A549 (cell line): ENCODE results near the gene POLR1D. TPM values are rescaled to one million over a fixed set of nuclear protein-coding genes. Genes with fewer than 3 reads are reported as not detected.

Experiments used
- ATAC-seq, 2 experiments: fragments of 200-7000 bp in 1 of 2; fragments of >200 bp in 1 of 2; cut with Nextera tagmentation in 1 of 2; cut with Tn5 transposase in 1 of 2; 3 replicates each; pipeline versions ENCODE4 v1.8.0 to v1.9.1; 2018 to 2020; ENCODE audit warnings: mild to moderate bottlenecking in 1 of 2, moderate library complexity in 1 of 2
- CTCF ChIA-PET: fragments of 300-600 bp; sonication (Branson Sonifier 250); formaldehyde crosslinking; extraction: SDS; loops from one replicate; lab custom pipeline; 2021; ENCODE audit warnings: antibody characterized with exemption, inconsistent platforms; lab: Yijun Ruan, JAX
- POLR2A ChIA-PET: fragments of 350-600 bp; formaldehyde crosslinking; extraction: SDS; loops from one replicate; lab custom pipeline; 2021; ENCODE audit warnings: antibody characterized with exemption, inconsistent platforms; lab: Yijun Ruan, JAX
- DNase-seq, 2 experiments: peaks; one replicate each; pipeline versions ENCODE4 v3.0.0 to v3.0.0-alpha.2; 2011 to 2016; ENCODE audit warnings: low read depth in 1 of 2, low spot score in 1 of 2
- FAIRE-seq: peaks from 2 replicates; lab custom pipeline; 2011; peaks lifted over from hg19 to GRCh38; lab: Jason Lieb, UNC
- H3K27ac ChIP-seq, 2 experiments: fragments of >200 bp; sonication (Bioruptor Twin); formaldehyde crosslinking; 3 replicates each; pipeline ENCODE4 v1.5.1; 2016 to 2017
- H3K4me1 ChIP-seq: fragments of >200 bp; sonication (Bioruptor Twin); formaldehyde crosslinking; 3 replicates; pipeline ENCODE4 v1.6.1; 2016
- H3K4me2 ChIP-seq: fragments of >200 bp; sonication (Bioruptor Twin); formaldehyde crosslinking; 3 replicates; pipeline ENCODE4 v1.6.1; 2016
- H3K4me3 ChIP-seq: fragments of >200 bp; sonication (Bioruptor Twin); formaldehyde crosslinking; 3 replicates; pipeline ENCODE4 v1.5.1; 2016
- H3K9me3 ChIP-seq: fragments of >200 bp; sonication (Bioruptor Twin); formaldehyde crosslinking; 3 replicates; pipeline ENCODE4 v1.6.1; 2016
- BCL3 ChIP-seq: fragments of >200 bp; sonication (Bioruptor Twin); formaldehyde crosslinking; IDR thresholded peaks from 3 replicates; pipeline ENCODE4 v1.6.1; 2016
- CBX8 ChIP-seq: fragments of 200-600 bp; sonication (generic); IDR thresholded peaks from 2 replicates; pipeline ENCODE4 v1.6.1; 2016
- CHD2 ChIP-seq: fragments of 150-350 bp; IDR thresholded peaks from 2 replicates; pipeline ENCODE4 v1.6.1; 2014; ENCODE audit warnings: low read length; ENCODE audit not compliant: partially characterized antibody
- EHF ChIP-seq: fragments of 250-450 bp; sonication (Bioruptor Pico); IDR thresholded peaks from 2 replicates; pipeline ENCODE4 v1.5.0; 2020; ENCODE audit warnings: mild to moderate bottlenecking
- EP300 ChIP-seq, 2 experiments: fragments of >200 bp; sonication (Bioruptor Twin); formaldehyde crosslinking; IDR thresholded peaks; 2 replicates in 1 of 2; 3 replicates in 1 of 2; pipeline ENCODE4 v1.6.1; 2016 to 2017
- FOSB ChIP-seq: fragments of 250-450 bp; sonication (Bioruptor Pico); IDR thresholded peaks from 2 replicates; pipeline ENCODE4 v1.5.0; 2020; ENCODE audit warnings: mild to moderate bottlenecking, moderate library complexity
- HOXB5 ChIP-seq: fragments of 250-450 bp; sonication (Bioruptor Pico); IDR thresholded peaks from 2 replicates; pipeline ENCODE4 v1.5.0; 2020; ENCODE audit warnings: mild to moderate bottlenecking, moderate library complexity
- JUN ChIP-seq, 2 experiments: fragments of >200 bp; sonication (Bioruptor Twin); formaldehyde crosslinking; IDR thresholded peaks; 2 replicates in 1 of 2; 3 replicates in 1 of 2; pipeline ENCODE4 v1.6.1; 2016 to 2017
- JUNB ChIP-seq: fragments of >200 bp; sonication (Bioruptor Twin); formaldehyde crosslinking; IDR thresholded peaks from 2 replicates; pipeline ENCODE4 v1.6.1; 2016
- KDM1A ChIP-seq: fragments of 200-600 bp; sonication (generic); IDR thresholded peaks from 2 replicates; pipeline ENCODE4 v1.6.1; 2016; ENCODE audit warnings: low read depth, mild to moderate bottlenecking
- KDM5A ChIP-seq: fragments of 200-600 bp; sonication (generic); IDR thresholded peaks from 2 replicates; pipeline ENCODE4 v1.6.1; 2016; ENCODE audit warnings: antibody characterized with exemption, mild to moderate bottlenecking
- MAFK ChIP-seq: fragments of 450-650 bp; IDR thresholded peaks from 2 replicates; pipeline ENCODE4 v1.6.1; 2014; ENCODE audit not compliant: partially characterized antibody
- MAZ ChIP-seq: fragments of 150-350 bp; IDR thresholded peaks from 2 replicates; pipeline ENCODE4 v1.6.1; 2014; ENCODE audit warnings: antibody characterized with exemption, low read depth, low read length, borderline replicate concordance
- MYC ChIP-seq: IDR thresholded peaks from 2 replicates; pipeline ENCODE4 v1.6.1; 2012; ENCODE audit warnings: mild to moderate bottlenecking, inconsistent platforms, low read length, improper control_type of control experiment, borderline replicate concordance
- NPAS2 ChIP-seq: fragments of 250-450 bp; sonication (Bioruptor Pico); IDR thresholded peaks from 2 replicates; pipeline ENCODE4 v1.8.0; 2022; ENCODE audit warnings: mild to moderate bottlenecking, moderate library complexity, borderline replicate concordance
- POLR2A ChIP-seq: IDR thresholded peaks from 2 replicates; pipeline ENCODE4 v1.6.1; 2012; ENCODE audit warnings: mild to moderate bottlenecking, low read length
- POLR2AphosphoS2 ChIP-seq: conservative IDR thresholded peaks from 2 replicates; pipeline ENCODE4 v1.6.1; 2012; ENCODE audit warnings: low read length, improper control_type of control experiment, inconsistent platforms
- RNF2 ChIP-seq: fragments of 200-600 bp; sonication (generic); IDR thresholded peaks from 2 replicates; pipeline ENCODE4 v1.6.1; 2016; ENCODE audit warnings: low read depth, mild to moderate bottlenecking, antibody characterized with exemption, moderate library complexity, borderline replicate concordance
- TFCP2L1 ChIP-seq: fragments of 250-450 bp; sonication (Bioruptor Pico); IDR thresholded peaks from 2 replicates; pipeline ENCODE4 v1.5.0; 2021; ENCODE audit warnings: mild to moderate bottlenecking
- ZNF302 ChIP-seq: fragments of 250-450 bp; sonication (Bioruptor Pico); IDR thresholded peaks from 2 replicates; pipeline ENCODE4 v1.9.0; 2021; ENCODE audit warnings: inconsistent platforms, mild to moderate bottlenecking, moderate library complexity
- whole genome bisulfite sequencing: methylation state at CpG from one replicate; pipeline ENCODE4 v1.1.6; 2017; ENCODE audit errors: missing lambda C conversion rate; 5-methylcytosine and 5-hydroxymethylcytosine counted together
- polyA plus RNA-seq, 4 experiments: library from polyadenylated mRNA; depleted of rRNA in 3 of 4; stranded (reverse); fragments of >200 nt; fragmentation: RNase III in 1 of 4; extraction: RNeasy Plus Mini Kit Qiagen cat#74134 plus additional on column Dnase treatment in 1 of 4; gene quantifications; 2 replicates in 3 of 4; 3 replicates in 1 of 4; pipeline ENCODE4 v1.2.3, GENCODE V29; 2011 to 2017
- TF ChIP-seq, protein P1 (sequence below): IDR thresholded peaks from 2 replicates; pipeline ENCODE4 v1.6.1; 2012
- TF ChIP-seq, protein P2 (sequence below): IDR thresholded peaks from 2 replicates; pipeline ENCODE4 v1.6.1; 2012

POLR1D gene
- polyA plus RNA-seq, 2 of the 4 experiments (the other 2 are of a cell fraction), result 110 to 161 TPM

- CTCF ChIA-PET, result no interaction called here
- H3K27ac ChIP-seq, result no peak overlapping the region
- DNase-seq, result no peak
- TF ChIP-seq HOXB5 (no peak), MAZ (no peak), MAFK (no peak), EP300 (IDR thresholded peaks at IDR 0.05) (no peak), JUN (IDR thresholded peaks at IDR 0.05) (no peak), CBX8 (no peak), CHD2 (no peak), TFCP2L1 (CRISPR knock-in tag) (no peak), ZNF302 (CRISPR knock-in tag) (no peak), POLR2AphosphoS2 (no peak), EHF (no peak), RNF2 (no peak), MYC (no peak), NPAS2 (CRISPR knock-in tag) (no peak), POLR2A (no peak), FOSB (CRISPR knock-in tag) (no peak)
- TF ChIP-seq, protein P1, sequence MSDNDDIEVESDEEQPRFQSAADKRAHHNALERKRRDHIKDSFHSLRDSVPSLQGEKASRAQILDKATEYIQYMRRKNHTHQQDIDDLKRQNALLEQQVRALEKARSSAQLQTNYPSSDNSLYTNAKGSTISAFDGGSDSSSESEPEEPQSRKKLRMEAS, result no peak
- TF ChIP-seq, protein P2, sequence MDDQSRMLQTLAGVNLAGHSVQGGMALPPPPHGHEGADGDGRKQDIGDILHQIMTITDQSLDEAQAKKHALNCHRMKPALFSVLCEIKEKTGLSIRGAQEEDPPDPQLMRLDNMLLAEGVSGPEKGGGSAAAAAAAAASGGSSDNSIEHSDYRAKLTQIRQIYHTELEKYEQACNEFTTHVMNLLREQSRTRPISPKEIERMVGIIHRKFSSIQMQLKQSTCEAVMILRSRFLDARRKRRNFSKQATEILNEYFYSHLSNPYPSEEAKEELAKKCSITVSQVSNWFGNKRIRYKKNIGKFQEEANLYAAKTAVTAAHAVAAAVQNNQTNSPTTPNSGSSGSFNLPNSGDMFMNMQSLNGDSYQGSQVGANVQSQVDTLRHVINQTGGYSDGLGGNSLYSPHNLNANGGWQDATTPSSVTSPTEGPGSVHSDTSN, result no peak
- TF ChIP-seq, all 56 proteins: peak for 0
- WGBS, result 90% methylated on average over 2 of the region's 2 CpGs
- no peak overlapping the region for H3K4me2 ChIP-seq
- POLR2A ChIA-PET, result no interaction called here
- H3K4me3 ChIP-seq, result no peak overlapping the region
- H3K9me3 ChIP-seq, result no peaks in the 10 kb centered on the region
- H3K4me1 ChIP-seq, result peaks cover 4% of the 10 kb centered on the region; the same call in 1 of the 3 replicates
- ATAC-seq (no peak), FAIRE-seq (no peak)
These were observed 36.0 kb downstream of the POLR1D start for GRCh38 chr13:27657724-27658123.

DNA sequence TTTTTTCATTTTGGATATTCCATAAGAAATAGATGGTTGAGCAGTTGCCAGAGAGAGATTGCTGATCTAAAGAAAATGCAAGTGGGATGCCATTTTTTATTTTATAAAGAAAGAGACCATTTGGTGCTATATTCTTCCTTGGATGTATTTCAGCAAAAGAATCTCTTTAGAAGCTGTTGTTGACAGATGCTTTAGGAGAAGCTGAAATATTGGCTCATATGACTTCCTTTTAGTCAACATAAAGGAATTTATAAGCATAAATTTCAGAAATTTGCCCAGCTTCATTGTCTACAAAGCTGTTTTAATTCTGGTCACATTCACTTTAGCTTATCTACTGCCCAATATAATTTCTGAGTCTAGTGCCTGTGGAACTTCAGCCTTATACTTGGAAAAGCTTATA, 36.9 kb downstream of the POLR1D start:
- peaks cover 4% of the 10 kb centered on the region; the same call in 1 of the 3 replicates for H3K4me1 ChIP-seq
- no peak overlapping the region for H3K27ac ChIP-seq
- H3K9me3 ChIP-seq, result no peaks in the 10 kb centered on the region
- H3K4me2 ChIP-seq, result no peak overlapping the region
- ATAC-seq, result no peak
- no peak for DNase-seq
- POLR2A ChIA-PET, result no interaction called here
- TF ChIP-seq BCL3 (no peak), JUNB (no peak), KDM5A (no peak), FOSB (CRISPR knock-in tag) (no peak)
- TF ChIP-seq, protein P2, result no peak
- H3K4me3 ChIP-seq, result no peak overlapping the region
- CTCF ChIA-PET, result no interaction called here
- FAIRE-seq, result no peak

GRCh38 chr13:27659145-27659865, 37.6 kb downstream of the POLR1D start:
- no peak overlapping the region for H3K4me2 ChIP-seq
- POLR2A ChIA-PET, result no interaction called here
- no peak for TF ChIP-seq KDM1A
- H3K27ac ChIP-seq, result no peak overlapping the region
- H3K4me1 ChIP-seq, result peaks cover 4% of the 10 kb centered on the region; the same call in 1 of the 3 replicates
- no peak for FAIRE-seq
- no peak for ATAC-seq
- no peak for DNase-seq
- no peaks in the 10 kb centered on the region for H3K9me3 ChIP-seq
- no peak overlapping the region for H3K4me3 ChIP-seq
- CTCF ChIA-PET, result no interaction called here
- 89% methylated on average over 7 of the region's 7 CpGs for WGBS
